Brain microvascular endothelial cell (primary cell): ENCODE measurements around the gene CHRNB1.

Experiments used
- DNase-seq: peaks from one replicate; pipeline ENCODE4 v3.0.0-alpha.2; 2020
- H3K27ac ChIP-seq: fragments of 250-450 bp; sonication (Bioruptor Pico); 2 replicates; pipeline ENCODE4 v1.5.1; 2020; ENCODE audit warnings: mild to moderate bottlenecking, moderate library complexity
- H3K27me3 ChIP-seq: fragments of 250-450 bp; sonication (Bioruptor Pico); replicated peaks from 2 replicates; pipeline ENCODE4 v1.5.1; 2020; ENCODE audit warnings: mild to moderate bottlenecking
- H3K36me3 ChIP-seq: fragments of 250-450 bp; sonication (Bioruptor Pico); replicated peaks from 2 replicates; pipeline ENCODE4 v1.5.1; 2020; ENCODE audit warnings: mild to moderate bottlenecking
- H3K4me3 ChIP-seq: 2 replicates; pipeline ENCODE4 v1.5.1; 2011; ENCODE audit warnings: low read depth, mild to moderate bottlenecking, control low read depth, low read length, moderate library complexity
- CTCF ChIP-seq: IDR thresholded peaks from 2 replicates; pipeline ENCODE4 v1.5.1; 2011; ENCODE audit warnings: low read depth, mild to moderate bottlenecking, moderate library complexity, low read length, control low read depth, inconsistent platforms; ENCODE audit errors: missing control alignments
- in situ Hi-C: cut with HindIII; loops from 2 replicates; pipeline ENCODE4 v1.10.0; 2017; ENCODE audit warnings: low sequenced_read_pairs, low pct_ligation_motif_present

The CHRNB1 gene

GRCh38 chr17:7491583-7491982 is 46.7 kb downstream of the CHRNB1 start:
- no peak for DNase-seq
- no peak overlapping the region for H3K4me3 ChIP-seq
- H3K27me3 ChIP-seq, result no peaks in the 10 kb centered on the region
- peaks cover 12% of the 10 kb centered on the region for H3K36me3 ChIP-seq
- H3K27ac ChIP-seq, result no peak overlapping the region
- TF ChIP-seq CTCF, result no peak
- in situ Hi-C loops, result no loop called here

GRCh38 chr17:7493941-7494340 is 49.1 kb downstream of the CHRNB1 start:
- no peak for TF ChIP-seq CTCF
- H3K27me3 ChIP-seq, result no peaks in the 10 kb centered on the region
- H3K4me3 ChIP-seq, result no peak overlapping the region
- H3K27ac ChIP-seq, result no peak overlapping the region
- in situ Hi-C loops, result no loop called here
- peaks cover 33% of the 10 kb centered on the region for H3K36me3 ChIP-seq
- DNase-seq, result no peak

GRCh38 chr17:7495906-7496434 is 51.1 kb downstream of the CHRNB1 start:
- no peaks in the 10 kb centered on the region for H3K27me3 ChIP-seq
- H3K27ac ChIP-seq, result no peak overlapping the region
- no peak for TF ChIP-seq CTCF
- no peak overlapping the region for H3K4me3 ChIP-seq
- DNase-seq, result no peak
- H3K36me3 ChIP-seq, result peaks cover 53% of the 10 kb centered on the region
- in situ Hi-C loops, result no loop called here

GRCh38 chr17:7496470-7497183 is 51.8 kb downstream of the CHRNB1 start:
- Histone ChIP-seq H3K27me3 (no peaks in the 10 kb centered on the region), H3K4me3 (no peak overlapping the region), H3K27ac (no peak overlapping the region), H3K36me3 (peaks cover 60% of the 10 kb centered on the region)
- in situ Hi-C loops, result no loop called here
- DNase-seq, result no peak
- TF ChIP-seq CTCF, result no peak

GRCh38 chr17:7497228-7497627 is 52.4 kb downstream of the CHRNB1 start:
- no peak for TF ChIP-seq CTCF
- in situ Hi-C loops, result no loop called here
- Histone ChIP-seq H3K27me3 (no peaks in the 10 kb centered on the region), H3K4me3 (no peak overlapping the region), H3K36me3 (peaks cover 66% of the 10 kb centered on the region), H3K27ac (no peak overlapping the region)
- DNase-seq, result no peak

GRCh38 chr17:7497636-7498035 is 52.8 kb downstream of the CHRNB1 start:
- peaks cover 70% of the 10 kb centered on the region for H3K36me3 ChIP-seq
- TF ChIP-seq CTCF, result no peak
- H3K4me3 ChIP-seq, result no peak overlapping the region
- no peak overlapping the region for H3K27ac ChIP-seq
- no peak for DNase-seq
- no peaks in the 10 kb centered on the region for H3K27me3 ChIP-seq
- in situ Hi-C loops, result no loop called here
